ENCODE data around the gene SLC1A3. TPM values are rescaled to one million over a fixed set of nuclear protein-coding genes. Genes with fewer than 3 reads are reported as not detected.

SLC1A3 gene
- total and polyA plus RNA-seq, 12 donors = 10.0 to 94.1 (median 43.2) TPM

GRCh38 chr5:36647046-36647445, 40.6 kb downstream of the SLC1A3 start:
- Histone ChIP-seq H3K36me3 (replicated peaks in 1 of 2) (no peaks in the 10 kb centered on the region), H3K27ac (no peak overlapping the region), H3K4me3 (no peak overlapping the region), H3K27me3 (no peaks in the 10 kb centered on the region), H3K4me1 (replicated peaks in 1 of 2) (no peaks in the 10 kb centered on the region), H3K9me3 (replicated peaks in 1 of 3) (no peaks in the 10 kb centered on the region)
- TF ChIP-seq CTCF (IDR thresholded peaks at IDR 0.05) (no peak), POLR2A (IDR thresholded peaks at IDR 0.05) (no peak)
- intact Hi-C loops (cut with DNase I) = no loop called here
- no peak for DNase-seq

GRCh38 chr5:36648426-36648825, 42.0 kb downstream of the SLC1A3 start:
- no peak overlapping the region for H3K27ac ChIP-seq
- no peaks in the 10 kb centered on the region for H3K9me3 ChIP-seq (replicated peaks in 1 of 3)
- no peak overlapping the region for H3K4me3 ChIP-seq
- WGBS, 4 donors = 53 to 65% (median 60%) methylated on average over 3 of the region's 3 CpGs
- H3K27me3 ChIP-seq = no peaks in the 10 kb centered on the region
- intact Hi-C loops (cut with DNase I) = no loop called here
- DNase-seq = no peak
- no peak for TF ChIP-seq POLR2A (IDR thresholded peaks at IDR 0.05)
- TF ChIP-seq CTCF (IDR thresholded peaks at IDR 0.05) = no peak
- H3K36me3 ChIP-seq (replicated peaks in 1 of 2) = no peaks in the 10 kb centered on the region
- no peaks in the 10 kb centered on the region for H3K4me1 ChIP-seq (replicated peaks in 1 of 2)

GRCh38 chr5:36651761-36652685, 45.6 kb downstream of the SLC1A3 start:
- H3K4me3 ChIP-seq = no peak overlapping the region
- 75 to 79% (median 78%) methylated on average over 9 of the region's 9 CpGs for WGBS, 4 donors
- no peak for DNase-seq
- no peak overlapping the region for H3K27ac ChIP-seq
- intact Hi-C loops (cut with DNase I) = no loop called here
- no peaks in the 10 kb centered on the region for H3K9me3 ChIP-seq (replicated peaks in 1 of 3)
- peaks cover 0 to 5% of the 10 kb centered on the region in 2 donors for H3K4me1 ChIP-seq (replicated peaks in 1 of 2)
- TF ChIP-seq CTCF (IDR thresholded peaks at IDR 0.05) (no peak), POLR2A (IDR thresholded peaks at IDR 0.05) (no peak)
- H3K27me3 ChIP-seq = no peaks in the 10 kb centered on the region
- no peaks in the 10 kb centered on the region for H3K36me3 ChIP-seq (replicated peaks in 1 of 2)

GRCh38 chr5:36653044-36653705, 46.8 kb downstream of the SLC1A3 start:
- TF ChIP-seq CTCF (IDR thresholded peaks at IDR 0.05) = no peak
- TF ChIP-seq POLR2A (IDR thresholded peaks at IDR 0.05) = no peak
- no peaks in the 10 kb centered on the region for H3K9me3 ChIP-seq (replicated peaks in 1 of 3)
- no peak overlapping the region for H3K4me3 ChIP-seq
- H3K4me1 ChIP-seq (replicated peaks in 1 of 2) = peaks cover 0 to 14% of the 10 kb centered on the region in 2 donors
- no peak overlapping the region for H3K27ac ChIP-seq
- intact Hi-C loops (cut with DNase I) = no loop called here
- 71 to 83% (median 72%) methylated on average over 5 of the region's 5 CpGs for WGBS, 4 donors
- H3K36me3 ChIP-seq (replicated peaks in 1 of 2) = no peaks in the 10 kb centered on the region
- no peak for DNase-seq
- H3K27me3 ChIP-seq = no peaks in the 10 kb centered on the region
